OCI-LY7 (cell line): ENCODE results near the gene LGALS1.

ENCODE experiments used
- CTCF ChIP-seq: fragments of 200-600 bp; sonication (generic); conservative IDR thresholded peaks from 2 replicates; pipeline ENCODE4 v1.5.1; 2014; ENCODE audit warnings: mild to moderate bottlenecking, antibody characterized with exemption, low read length, moderate library complexity, mixed read lengths
- EZH2phosphoT487 ChIP-seq: fragments of 200-600 bp; sonication (generic); IDR thresholded peaks from 2 replicates; pipeline ENCODE4 v1.6.1; 2018; ENCODE audit warnings: low read depth, borderline replicate concordance, mild to moderate bottlenecking, mixed run types, antibody characterized with exemption, low read length, moderate library complexity, mixed read lengths

- TF ChIP-seq CTCF (no peak), EZH2phosphoT487 (no peak)
Measured at GRCh38 chr22:37641561-37641949, 33.9 kb upstream of the LGALS1 start.
